ENCODE data around the gene ARHGEF17.

Gene ARHGEF17

DNA sequence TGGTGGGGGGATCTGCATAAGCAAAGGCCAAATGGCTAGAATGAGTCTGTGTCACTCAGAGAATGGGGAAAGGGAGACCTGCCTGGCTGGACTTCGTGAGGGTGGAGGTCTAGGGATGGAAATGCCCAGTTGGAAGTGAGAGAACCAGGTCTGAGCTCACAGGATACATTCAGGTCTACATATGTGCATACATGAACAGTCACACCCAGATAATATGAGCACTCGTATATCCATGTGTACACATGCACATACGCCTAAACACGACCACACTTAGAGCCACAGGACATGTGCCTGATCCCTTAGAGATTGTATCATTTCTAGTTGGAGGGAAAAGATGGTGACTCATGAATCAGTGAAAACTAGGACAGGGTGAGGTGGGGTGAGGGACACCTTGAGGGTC lies 47.0 kb downstream of the ARHGEF17 start:
- H3K4me3 ChIP-seq (ENCODE audit: low read depth, low read length) = no peak overlapping the region

GRCh38 chr11:73356979-73357860 lies 49.1 kb downstream of the ARHGEF17 start:
- no peak overlapping the region for H3K4me3 ChIP-seq (ENCODE audit: low read depth, low read length)

GRCh38 chr11:73358071-73358470 lies 50.0 kb downstream of the ARHGEF17 start:
- no peak overlapping the region for H3K4me3 ChIP-seq (ENCODE audit: low read depth, low read length)

- H3K4me3 ChIP-seq (ENCODE audit: low read depth, low read length) = no peak overlapping the region
These were observed 51.3 kb downstream of the ARHGEF17 start for GRCh38 chr11:73359341-73359740.

DNA sequence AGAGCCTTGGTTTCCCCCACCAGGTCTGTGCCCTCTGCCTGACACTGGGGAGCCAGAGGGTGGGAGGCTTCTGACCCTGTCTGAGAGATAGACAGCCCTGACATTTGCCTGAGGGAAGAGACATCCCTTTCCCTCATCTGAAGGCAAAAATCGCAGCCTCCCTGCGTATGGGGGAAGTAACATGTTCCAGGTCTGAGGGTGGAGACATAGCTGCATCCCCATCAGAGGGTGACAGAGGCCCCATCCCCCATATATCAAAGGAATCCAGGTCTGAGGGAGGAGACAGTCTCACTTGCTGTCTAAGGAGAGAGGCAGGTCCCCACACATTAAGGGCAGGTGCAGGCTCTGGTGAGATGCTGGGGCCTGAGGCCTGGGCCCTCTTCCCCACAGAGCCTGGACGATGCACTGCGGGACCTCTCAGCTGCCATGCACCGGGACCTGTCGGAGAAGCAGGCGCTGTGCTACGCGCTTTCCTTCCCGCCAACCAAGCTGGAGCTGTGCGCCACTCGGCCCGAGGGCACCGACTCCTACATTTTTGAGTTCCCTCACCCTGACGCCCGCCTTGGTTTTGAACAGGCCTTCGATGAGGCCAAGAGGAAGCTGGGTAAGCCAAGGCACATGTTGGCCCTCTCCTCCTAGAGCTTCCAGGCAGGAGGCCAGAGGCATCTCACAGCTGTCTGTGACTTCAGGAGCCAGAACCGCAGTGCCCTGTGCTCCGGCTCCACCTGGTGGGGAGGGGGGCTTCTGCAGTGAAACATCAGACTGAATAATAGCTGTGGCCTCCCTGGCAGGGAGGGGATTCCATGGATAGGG lies 52.1 kb downstream of the ARHGEF17 start:
- H3K4me3 ChIP-seq (ENCODE audit: low read depth, low read length) = no peak overlapping the region

DNA sequence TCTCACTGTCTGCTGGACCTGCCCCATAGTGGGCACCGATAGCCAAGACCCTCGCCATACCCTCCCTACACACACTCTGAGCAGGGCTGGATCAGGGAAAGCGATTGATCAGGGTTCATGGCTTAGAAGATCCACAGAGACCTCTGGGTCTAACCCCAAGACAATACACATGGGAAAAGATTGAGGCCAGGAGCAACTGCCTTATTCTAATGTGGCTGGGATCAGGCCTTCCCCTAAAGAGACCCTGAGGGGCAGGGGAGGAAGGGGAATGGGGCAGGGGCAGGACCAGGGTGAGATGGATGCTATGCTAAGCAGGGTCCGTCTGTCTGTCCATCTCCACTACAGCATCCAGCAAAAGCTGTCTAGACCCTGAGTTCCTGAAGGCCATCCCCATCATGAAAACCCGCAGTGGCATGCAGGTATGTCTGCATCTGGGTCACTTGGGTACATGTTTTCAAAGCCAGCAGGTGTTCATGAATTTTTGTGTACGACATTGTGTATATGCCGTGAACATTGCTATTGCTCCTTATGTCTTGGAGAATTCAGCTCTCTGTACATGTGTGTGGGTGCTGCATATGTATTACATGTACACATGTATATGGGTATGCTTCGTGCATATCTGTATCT lies 52.8 kb downstream of the ARHGEF17 start:
- H3K4me3 ChIP-seq (ENCODE audit: low read depth, low read length) = no peak overlapping the region

- H3K4me3 ChIP-seq (ENCODE audit: low read depth, low read length) = no peak overlapping the region
These were observed 54.1 kb downstream of the ARHGEF17 start for GRCh38 chr11:73361953-73362776.

- no peak overlapping the region for H3K4me3 ChIP-seq (ENCODE audit: low read depth, low read length)
These were observed 55.1 kb downstream of the ARHGEF17 start for GRCh38 chr11:73363147-73363546.

- no peak overlapping the region for H3K4me3 ChIP-seq (ENCODE audit: low read depth, low read length)
These were observed 57.5 kb downstream of the ARHGEF17 start for GRCh38 chr11:73365352-73366264.

DNA sequence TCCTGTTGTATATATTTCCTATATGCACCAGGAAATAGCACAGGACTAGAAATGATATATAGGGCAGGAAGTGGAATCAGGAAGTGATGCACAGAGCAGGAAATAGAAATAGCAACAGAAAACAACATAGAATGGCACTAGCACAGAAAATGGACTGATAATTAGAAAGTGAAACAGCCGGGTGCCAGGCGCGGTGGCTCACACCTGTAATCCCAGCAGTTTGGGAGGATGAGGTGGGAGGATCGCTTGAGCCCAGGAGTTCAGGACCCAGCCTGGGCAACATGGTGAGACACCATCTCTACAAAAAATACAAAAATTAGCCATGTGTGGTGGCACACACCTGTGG lies 58.2 kb downstream of the ARHGEF17 start:
- no peak overlapping the region for H3K4me3 ChIP-seq (ENCODE audit: low read depth, low read length)

DNA sequence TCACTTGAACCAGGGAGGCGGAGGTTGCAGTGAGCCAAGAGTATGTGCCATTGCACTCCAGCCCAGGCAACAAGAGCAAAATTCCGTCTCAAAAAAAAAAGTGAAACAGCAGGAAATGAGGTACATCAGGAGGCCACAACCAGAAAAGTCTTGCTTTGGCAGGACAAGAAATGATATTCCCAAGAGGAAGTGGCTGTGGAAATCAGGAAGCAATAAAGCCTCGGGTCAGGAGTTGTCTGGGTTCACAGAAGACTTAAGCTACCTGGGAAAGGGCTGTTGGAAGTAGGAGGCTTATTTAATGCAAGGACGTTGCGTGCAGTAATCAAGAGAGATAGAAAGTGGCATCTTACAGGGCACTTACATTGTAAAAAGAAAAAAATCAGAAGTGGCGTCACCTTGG lies 58.9 kb downstream of the ARHGEF17 start:
- no peak overlapping the region for H3K4me3 ChIP-seq (ENCODE audit: low read depth, low read length)

DNA sequence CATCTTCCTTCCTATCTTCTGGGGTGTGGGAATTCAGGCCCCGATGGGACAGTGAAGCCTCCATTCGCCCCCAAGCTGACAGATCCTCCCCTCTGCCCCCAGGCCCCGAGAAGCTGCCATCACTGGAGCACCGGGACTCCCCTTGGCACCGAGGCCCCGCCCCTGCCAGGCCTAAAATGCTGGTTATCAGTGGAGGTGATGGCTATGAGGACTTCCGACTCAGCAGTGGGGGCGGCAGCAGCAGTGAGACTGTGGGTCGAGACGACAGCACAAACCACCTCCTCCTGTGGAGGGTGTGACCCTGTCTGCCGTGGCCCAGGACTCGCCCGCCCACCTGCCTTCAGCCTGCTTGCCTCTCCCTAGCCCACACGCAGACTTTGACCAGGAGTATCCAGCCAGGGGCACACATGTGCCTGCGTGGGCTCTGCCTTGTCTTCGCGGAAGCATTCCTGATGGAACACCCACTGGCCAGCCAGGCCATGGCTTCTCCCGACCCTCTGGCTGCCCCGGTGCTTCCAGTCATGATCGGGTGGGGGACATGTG lies 59.5 kb downstream of the ARHGEF17 start:
- no peak overlapping the region for H3K4me3 ChIP-seq (ENCODE audit: low read depth, low read length)

DNA sequence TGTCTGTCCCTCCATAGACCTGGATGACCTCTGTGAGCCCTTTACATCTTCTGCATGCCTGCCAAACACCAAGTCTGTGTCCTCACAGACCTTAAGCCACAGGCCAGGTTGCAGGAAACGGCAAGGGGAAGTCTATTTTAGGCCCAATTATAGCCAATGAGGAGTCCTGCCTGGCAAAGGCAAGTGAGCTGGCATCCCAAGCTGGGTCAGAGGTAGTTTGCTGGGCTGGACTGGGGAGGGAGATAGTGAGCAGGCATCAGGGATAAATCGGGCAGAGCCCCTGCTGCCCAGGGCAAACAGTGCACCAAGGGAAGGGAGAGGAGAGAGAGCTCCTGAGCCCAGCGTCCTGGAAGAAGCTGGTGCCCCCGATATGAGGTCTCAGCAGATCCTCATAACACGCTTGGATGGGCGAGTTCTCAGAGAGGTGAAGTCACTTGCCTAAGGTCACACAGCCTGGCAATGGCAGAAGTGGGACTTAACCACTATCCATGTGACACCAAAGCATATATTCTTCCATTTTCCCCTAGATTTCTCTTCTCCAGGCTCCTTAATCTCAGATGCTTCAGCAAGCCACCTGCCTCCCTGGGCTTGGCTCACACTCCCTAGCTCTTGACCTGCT lies 64.4 kb downstream of the ARHGEF17 start:
- no peak overlapping the region for H3K4me3 ChIP-seq (ENCODE audit: low read depth, low read length)

DNA sequence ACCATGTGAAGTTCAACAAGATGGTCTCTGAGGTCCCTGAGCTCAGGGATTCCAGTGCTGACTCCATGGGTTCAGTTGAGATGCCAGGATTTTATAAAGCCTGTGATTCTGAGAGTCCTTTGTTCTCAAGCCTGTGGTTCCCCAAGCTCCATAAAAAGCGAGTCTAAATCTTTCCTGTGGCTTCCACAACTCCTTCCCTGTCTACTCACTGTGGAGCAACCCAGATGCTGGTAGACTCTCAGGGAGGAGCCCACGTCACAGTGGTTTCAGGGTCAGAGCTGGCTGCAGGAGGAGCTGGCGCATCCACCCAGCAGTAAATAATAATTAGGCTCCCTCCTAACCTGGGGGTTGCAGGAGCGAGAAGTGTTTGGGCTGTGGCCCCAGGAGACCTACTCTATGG lies 66.1 kb downstream of the ARHGEF17 start:
- H3K4me3 ChIP-seq (ENCODE audit: low read depth, low read length) = no peak overlapping the region

DNA sequence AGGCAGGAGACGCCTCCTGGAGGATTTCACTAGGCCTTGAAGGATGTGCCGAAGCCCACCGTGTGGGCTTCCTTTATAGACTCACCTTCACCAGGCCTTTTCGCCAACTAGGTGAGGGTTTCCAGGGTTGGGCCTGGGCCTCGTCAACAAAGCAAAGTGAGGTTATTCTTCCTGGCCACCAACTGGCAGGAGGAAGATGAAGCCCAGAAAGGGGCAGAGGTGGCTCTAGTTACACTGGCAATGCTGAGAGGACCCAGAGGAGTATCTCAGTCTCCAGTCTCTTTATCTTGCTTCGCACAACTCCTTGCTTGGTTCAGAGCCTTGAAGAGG lies 67.7 kb downstream of the ARHGEF17 start:
- H3K4me3 ChIP-seq (ENCODE audit: low read depth, low read length) = no peak overlapping the region

GRCh38 chr11:73376160-73376802 lies 68.2 kb downstream of the ARHGEF17 start, which contains the start of gene RELT:
TSS of gene RELT (plus strand) at chr11:73376399. CDS start at chr11:73389137, 12,738 bp downstream.
- peak within 1 kb of the TSS; percentile 71 for H3K4me3 ChIP-seq (ENCODE audit: low read depth, low read length)

GRCh38 chr11:73376803-73377629 lies 68.9 kb downstream of the ARHGEF17 start:
- H3K4me3 ChIP-seq (ENCODE audit: low read depth, low read length) = peak overlapping the region; percentile 71
